Osteoblast (primary cell): Measurements from ENCODE around the gene PRKAR1A. TPM values are rescaled to one million over a fixed set of nuclear protein-coding genes. Genes with fewer than 3 reads are reported as not detected.

ENCODE experiments used
- DNase-seq: peaks from one replicate; pipeline ENCODE4 v3.0.0; 2011; ENCODE audit warnings: low spot score, mixed read lengths; ENCODE audit not compliant: insufficient read length; ENCODE audit errors: missing footprints
- H2AFZ ChIP-seq: 2 replicates; pipeline ENCODE4 v1.6.0; 2011; ENCODE audit warnings: mild to moderate bottlenecking, low read length
- H3K27ac ChIP-seq: 2 replicates; pipeline ENCODE4 v1.5.1; 2011; ENCODE audit warnings: mild to moderate bottlenecking, low read depth, low read length, moderate library complexity
- H3K27me3 ChIP-seq: 2 replicates; pipeline ENCODE4 v1.6.0; 2012; ENCODE audit warnings: mild to moderate bottlenecking, control low read depth, inconsistent platforms, low read length, moderate library complexity; ENCODE audit not compliant: insufficient read depth
- H3K36me3 ChIP-seq: 2 replicates; pipeline ENCODE4 v1.5.1; 2011; ENCODE audit warnings: mild to moderate bottlenecking, low read length, control low read depth, moderate library complexity; ENCODE audit not compliant: insufficient read depth
- H3K4me1 ChIP-seq: 2 replicates; pipeline ENCODE4 v1.5.1; 2011; ENCODE audit warnings: mild to moderate bottlenecking, low read length, control low read depth, moderate library complexity; ENCODE audit not compliant: insufficient read depth
- H3K4me2 ChIP-seq: 2 replicates; pipeline ENCODE4 v1.6.0; 2011; ENCODE audit warnings: mild to moderate bottlenecking, low read length; ENCODE audit not compliant: insufficient read depth
- H3K4me3 ChIP-seq: fragments of 200-600 bp; sonication (generic); 3 replicates; pipeline ENCODE4 v1.5.1; 2012; ENCODE audit warnings: mild to moderate bottlenecking, low read length, inconsistent platforms; ENCODE audit not compliant: insufficient read depth
- H3K79me2 ChIP-seq: 2 replicates; pipeline ENCODE4 v1.6.0; 2012; ENCODE audit warnings: mild to moderate bottlenecking, low read length, control low read depth, inconsistent platforms; ENCODE audit not compliant: insufficient read depth
- H3K9me3 ChIP-seq: 2 replicates; pipeline ENCODE4 v1.5.1; 2011; ENCODE audit warnings: low read depth, low read length, control low read depth
- H4K20me1 ChIP-seq: 2 replicates; pipeline ENCODE4 v1.6.0; 2012; ENCODE audit warnings: mild to moderate bottlenecking, low read length, control low read depth; ENCODE audit not compliant: insufficient read depth
- CTCF ChIP-seq: IDR thresholded peaks from 2 replicates; pipeline ENCODE4 v1.5.1; 2011; ENCODE audit warnings: mild to moderate bottlenecking, low read depth, low read length, moderate library complexity; ENCODE audit errors: extremely low read depth
- total RNA-seq: library from RNA; depleted of rRNA; stranded (reverse); fragments of >200 nt; gene quantifications from 2 replicates; pipeline ENCODE4 v1.2.3, GENCODE V29; 2012

PRKAR1A gene
- total RNA-seq, 1 donor, result 259 TPM

- no peak for DNase-seq
- peaks cover 7% of the 10 kb centered on the region for H3K4me1 ChIP-seq
- no peaks in the 10 kb centered on the region for H3K79me2 ChIP-seq
Measured at GRCh38 chr17:68570526-68570925, 58.3 kb downstream of the PRKAR1A start.

GRCh38 chr17:68572138-68572842, 60.1 kb downstream of the PRKAR1A start:
- no peaks in the 10 kb centered on the region for H4K20me1 ChIP-seq
- no peak overlapping the region for H3K4me3 ChIP-seq
- H3K27me3 ChIP-seq, result no peaks in the 10 kb centered on the region
- DNase-seq, result no peak
- H3K79me2 ChIP-seq, result peaks cover 2% of the 10 kb centered on the region
- H3K9me3 ChIP-seq, result no peaks in the 10 kb centered on the region
- TF ChIP-seq CTCF, result no peak
- H3K4me1 ChIP-seq, result peaks cover 22% of the 10 kb centered on the region
- H3K27ac ChIP-seq, result no peak overlapping the region
- no peaks in the 10 kb centered on the region for H3K36me3 ChIP-seq
- no peak overlapping the region for H3K4me2 ChIP-seq
- H2AFZ ChIP-seq, result no peak overlapping the region

More at GRCh38 chr17:68570526-68570925, 58.3 kb downstream of the PRKAR1A start:
- no peak overlapping the region for H2AFZ ChIP-seq
- H3K36me3 ChIP-seq, result no peaks in the 10 kb centered on the region
- no peaks in the 10 kb centered on the region for H4K20me1 ChIP-seq
- no peak overlapping the region for H3K4me3 ChIP-seq
- no peaks in the 10 kb centered on the region for H3K27me3 ChIP-seq
- H3K4me2 ChIP-seq, result no peak overlapping the region
- TF ChIP-seq CTCF, result no peak
- H3K9me3 ChIP-seq, result no peaks in the 10 kb centered on the region
- no peak overlapping the region for H3K27ac ChIP-seq

- no peak overlapping the region for H3K4me3 ChIP-seq
- H3K9me3 ChIP-seq, result no peaks in the 10 kb centered on the region
- DNase-seq, result no peak
- H3K79me2 ChIP-seq, result peaks cover 2% of the 10 kb centered on the region
- H3K27ac ChIP-seq, result no peak overlapping the region
- H4K20me1 ChIP-seq, result no peaks in the 10 kb centered on the region
- no peaks in the 10 kb centered on the region for H3K36me3 ChIP-seq
- no peak overlapping the region for H3K4me2 ChIP-seq
- H2AFZ ChIP-seq, result no peak overlapping the region
- peaks cover 33% of the 10 kb centered on the region for H3K4me1 ChIP-seq
- TF ChIP-seq CTCF, result no peak
- no peaks in the 10 kb centered on the region for H3K27me3 ChIP-seq
Measured at GRCh38 chr17:68573338-68573737, 61.1 kb downstream of the PRKAR1A start.

GRCh38 chr17:68576137-68576536, 63.9 kb downstream of the PRKAR1A start:
- Histone ChIP-seq H3K27ac (peak overlapping the region; percentile 60), H3K4me2 (peak overlapping the region; percentile 62), H2AFZ (peak overlapping the region; percentile 57)

More at GRCh38 chr17:68576137-68576536, 63.9 kb downstream of the PRKAR1A start:
- Histone ChIP-seq H3K36me3 (no peaks in the 10 kb centered on the region), H4K20me1 (no peaks in the 10 kb centered on the region), H3K4me3 (no peak overlapping the region), H3K79me2 (peaks cover 2% of the 10 kb centered on the region), H3K9me3 (no peaks in the 10 kb centered on the region), H3K27me3 (no peaks in the 10 kb centered on the region), H3K4me1 (peaks cover 59% of the 10 kb centered on the region)
- no peak for DNase-seq
- no peak for TF ChIP-seq CTCF
